Measurements from ENCODE around the gene RHD.
"Not testable (repeated sequence)": the region's sequence is repeated elsewhere in the genome, so short reads cannot be mapped to it uniquely, and the experiment has no call there.

- TF ChIP-seq ZBTB21 (CRISPR knock-in tag; IDR thresholded peaks at IDR 0.05; ENCODE audit: borderline replicate concordance); ZNF263 (CRISPR knock-in tag; IDR thresholded peaks at IDR 0.05; ENCODE audit: low read depth): not testable (repeated sequence)
These were observed 49.8 kb downstream of the RHD start for GRCh38 chr1:25322127-25322526.

All from WTC11 (cell line).